ENCODE measurements around the gene DLG2.
"Not testable (repeated sequence)": the region's sequence is repeated elsewhere in the genome, so short reads cannot be mapped to it uniquely, and the experiment has no call there.

The DLG2 gene

GRCh38 chr11:83600661-83601060 is 2026.5 kb downstream of the DLG2 start:
- H3K27me3 ChIP-seq (ENCODE audit: low read depth, low read length), result peaks cover 3% of the 10 kb centered on the region
- H3K9me3 ChIP-seq (ENCODE audit: insufficient read depth, low read length), result no peaks in the 10 kb centered on the region
- TF ChIP-seq EZH2phosphoT487 (IDR thresholded peaks at IDR 0.05; ENCODE audit: low read depth) (no peak), CTCF (IDR thresholded peaks at IDR 0.05; ENCODE audit: low read depth, low read length) (no peak)
- H3K9ac ChIP-seq (ENCODE audit: low read length), result no peak overlapping the region
- peaks cover 7% of the 10 kb centered on the region for H3K4me1 ChIP-seq (ENCODE audit: low read length)
- no peaks in the 10 kb centered on the region for H3K79me2 ChIP-seq (ENCODE audit: low read length)
- no peak overlapping the region for H3K4me2 ChIP-seq (ENCODE audit: low read length)
- no peak overlapping the region for H2AFZ ChIP-seq (ENCODE audit: low read depth, low read length)
- H3K36me3 ChIP-seq (replicated peaks; ENCODE audit: low read depth, low read length), result no peaks in the 10 kb centered on the region
- no peak overlapping the region for H3K27ac ChIP-seq (ENCODE audit: low read length)
- H3K4me3 ChIP-seq (ENCODE audit: low read length), result no peak overlapping the region
- no peaks in the 10 kb centered on the region for H4K20me1 ChIP-seq (ENCODE audit: insufficient read depth, low read length)

- H3K9me3 ChIP-seq (ENCODE audit: insufficient read depth, low read length), result no peaks in the 10 kb centered on the region
- peaks cover under 1% of the 10 kb centered on the region for H3K4me1 ChIP-seq (ENCODE audit: low read length)
- no peaks in the 10 kb centered on the region for H4K20me1 ChIP-seq (ENCODE audit: insufficient read depth, low read length)
- no peak for TF ChIP-seq CTCF (IDR thresholded peaks at IDR 0.05; ENCODE audit: low read depth, low read length)
- TF ChIP-seq EZH2phosphoT487 (IDR thresholded peaks at IDR 0.05; ENCODE audit: low read depth), result no peak
- H3K36me3 ChIP-seq (replicated peaks; ENCODE audit: low read depth, low read length), result no peaks in the 10 kb centered on the region
- H3K27me3 ChIP-seq (ENCODE audit: low read depth, low read length), result peaks cover 8% of the 10 kb centered on the region
- no peak overlapping the region for H3K4me3 ChIP-seq (ENCODE audit: low read length)
- no peak overlapping the region for H3K4me2 ChIP-seq (ENCODE audit: low read length)
- no peaks in the 10 kb centered on the region for H3K79me2 ChIP-seq (ENCODE audit: low read length)
- H2AFZ ChIP-seq (ENCODE audit: low read depth, low read length), result no peak overlapping the region
- H3K9ac ChIP-seq (ENCODE audit: low read length), result no peak overlapping the region
- H3K27ac ChIP-seq (ENCODE audit: low read length), result no peak overlapping the region
Observed at GRCh38 chr11:83599066-83599465, 2028.1 kb downstream of the DLG2 start.

GRCh38 chr11:83587797-83588196 is 2039.3 kb downstream of the DLG2 start:
- not testable (repeated sequence) for H3K9ac ChIP-seq (ENCODE audit: low read length); H3K27ac ChIP-seq (ENCODE audit: low read length); H3K4me3 ChIP-seq (ENCODE audit: low read length); H3K4me2 ChIP-seq (ENCODE audit: low read length); H4K20me1 ChIP-seq (ENCODE audit: insufficient read depth, low read length); H3K9me3 ChIP-seq (ENCODE audit: insufficient read depth, low read length); H3K79me2 ChIP-seq (ENCODE audit: low read length); H3K36me3 ChIP-seq (replicated peaks; ENCODE audit: low read depth, low read length); H3K27me3 ChIP-seq (ENCODE audit: low read depth, low read length); H2AFZ ChIP-seq (ENCODE audit: low read depth, low read length)
- H3K4me1 ChIP-seq (ENCODE audit: low read length), result peaks cover 32% of the 10 kb centered on the region

GRCh38 chr11:83583757-83584366 is 2043.3 kb downstream of the DLG2 start:
- Histone ChIP-seq H3K9ac (ENCODE audit: low read length) (no peak overlapping the region), H4K20me1 (ENCODE audit: insufficient read depth, low read length) (no peaks in the 10 kb centered on the region), H3K4me3 (ENCODE audit: low read length) (0 out of 2 replicates have a peak overlapping the region, but pooled peaks have one; percentile 10), H2AFZ (ENCODE audit: low read depth, low read length) (no peak overlapping the region), H3K4me2 (ENCODE audit: low read length) (peak overlapping the region; percentile 35), H3K27me3 (ENCODE audit: low read depth, low read length) (no peaks in the 10 kb centered on the region), H3K27ac (ENCODE audit: low read length) (no peak overlapping the region), H3K4me1 (ENCODE audit: low read length) (peaks cover 32% of the 10 kb centered on the region), H3K9me3 (ENCODE audit: insufficient read depth, low read length) (no peaks in the 10 kb centered on the region), H3K79me2 (ENCODE audit: low read length) (no peaks in the 10 kb centered on the region), H3K36me3 (replicated peaks; ENCODE audit: low read depth, low read length) (no peaks in the 10 kb centered on the region)
- TF ChIP-seq EZH2phosphoT487 (IDR thresholded peaks at IDR 0.05; ENCODE audit: low read depth), result no peak
- TF ChIP-seq CTCF (IDR thresholded peaks at IDR 0.05; ENCODE audit: low read depth, low read length), result no peak
